HG03460 (cell line): ENCODE results near the gene CMTM4.
"Not testable (repeated sequence)": the region's sequence is repeated elsewhere in the genome, so short reads cannot be mapped to it uniquely, and the experiment has no call there.

ENCODE experiments used
- ATAC-seq: cut with Tn5 transposase; IDR thresholded peaks from one replicate; pipeline ENCODE4 v1.9.1; 2021; ENCODE audit not compliant: unreplicated experiment

Gene CMTM4

GRCh38 chr16:66569827-66570405, 126.6 kb downstream of the CMTM4 start:
- ATAC-seq = no peak

GRCh38 chr16:66569131-66569530, 127.4 kb downstream of the CMTM4 start:
- ATAC-seq = no peak

- ATAC-seq = no peak
Observed at GRCh38 chr16:66568355-66568754, 128.2 kb downstream of the CMTM4 start.

GRCh38 chr16:66567270-66567669, 129.3 kb downstream of the CMTM4 start:
- ATAC-seq = not testable (repeated sequence)

GRCh38 chr16:66566051-66566901, 130.3 kb downstream of the CMTM4 start, which contains the start of gene CMTM1:
CMTM1 (plus strand) TSS chr16:66566439; CDS start chr16:66566514, 75 bp downstream.
- ATAC-seq = no peak
